HepG2 (cell line): ENCODE results near the gene NOP56. TPM values are rescaled to one million over a fixed set of nuclear protein-coding genes. Genes with fewer than 3 reads are reported as not detected.

ENCODE experiments used
- ATAC-seq: fragments of 200-7000 bp; cut with Tn5 transposase; 3 replicates; pipeline ENCODE4 v1.9.1; 2020; ENCODE audit warnings: mild to moderate bottlenecking, moderate library complexity
- BruUV-seq: library from RNA; stranded (reverse); fragments of 400-500 nt; replicated peaks from 2 replicates; lab custom pipeline; 2021; lab: Mats Ljungman, UMichigan
- CTCF ChIA-PET: fragments of 300-600 bp; formaldehyde crosslinking; extraction: SDS; loops from one replicate; lab custom pipeline; 2021; ENCODE audit warnings: low total read pairs, inconsistent platforms, low intra/inter-chr PET ratio; lab: Yijun Ruan, JAX
- POLR2A ChIA-PET: fragments of 350-600 bp; sonication (Branson Sonifier 250); formaldehyde crosslinking; loops from one replicate; lab custom pipeline; 2020; ENCODE audit warnings: antibody characterized with exemption, inconsistent platforms; lab: Yijun Ruan, JAX
- DNase-seq: peaks from one replicate; pipeline ENCODE4 v3.0.0-alpha.2; 2015; ENCODE audit warnings: low spot score
- FAIRE-seq: peaks from 3 replicates; lab custom pipeline; 2011; peaks lifted over from hg19 to GRCh38; lab: Jason Lieb, UNC
- H2AFZ ChIP-seq: one replicate; pipeline ENCODE4 v1.6.1; 2011; ENCODE audit warnings: low read length, inconsistent platforms
- H3K27ac ChIP-seq: fragments of 300-600 bp; 3 replicates; pipeline ENCODE4 v1.8.0; 2011; ENCODE audit warnings: mixed run types, mild to moderate bottlenecking, mixed read lengths, low read length, inconsistent platforms; ENCODE audit not compliant: insufficient read depth; ENCODE audit errors: extremely low read length
- H3K27me3 ChIP-seq, 2 experiments: fragments of 200-600 bp in 1 of 2; 2 replicates in 1 of 2; 3 replicates in 1 of 2; pipeline versions ENCODE4 v1.6.0 to v1.8.0; 2011; ENCODE audit warnings: low read length in 2 of 2, mild to moderate bottlenecking in 2 of 2, moderate library complexity in 2 of 2, inconsistent platforms in 1 of 2; ENCODE audit not compliant: insufficient read depth in 2 of 2, control insufficient read depth in 1 of 2
- H3K36me3 ChIP-seq, 2 experiments: fragments of 200-600 bp in 1 of 2; replicated peaks in 1 of 2; 2 replicates in 1 of 2; 3 replicates in 1 of 2; pipeline versions ENCODE4 v1.5.1 to v1.8.0; 2011; ENCODE audit warnings: low read length in 2 of 2, inconsistent platforms in 1 of 2; ENCODE audit not compliant: insufficient read depth in 2 of 2, control insufficient read depth in 1 of 2
- H3K4me1 ChIP-seq: 2 replicates; pipeline ENCODE4 v1.5.1; 2012; ENCODE audit warnings: low read length, inconsistent platforms; ENCODE audit not compliant: insufficient read depth
- H3K4me2 ChIP-seq: 2 replicates; pipeline ENCODE4 v1.6.0; 2011; ENCODE audit warnings: low read depth, low read length, inconsistent platforms
- H3K4me3 ChIP-seq, 3 experiments: fragments of 200-600 bp in 1 of 3; sonication (generic), shearing (Covaris generic) in 1 of 3; replicated peaks in 1 of 3; 2 replicates each; pipeline ENCODE4 v1.5.1; 2011 to 2016; ENCODE audit warnings: low read length in 3 of 3, inconsistent platforms in 2 of 3, low read depth in 2 of 3, mild to moderate bottlenecking in 2 of 3, control low read depth in 1 of 3, mixed read lengths in 1 of 3; ENCODE audit not compliant: insufficient read depth in 1 of 3
- H3K79me2 ChIP-seq: one replicate; pipeline ENCODE4 v1.6.1; 2011; ENCODE audit warnings: low read length, inconsistent platforms; ENCODE audit not compliant: insufficient read depth
- H3K9ac ChIP-seq: 2 replicates; pipeline ENCODE4 v1.6.0; 2011; ENCODE audit warnings: mild to moderate bottlenecking, low read depth, low read length, inconsistent platforms; ENCODE audit not compliant: insufficient read depth
- H3K9me3 ChIP-seq: 2 replicates; pipeline ENCODE4 v1.5.1; 2012; ENCODE audit warnings: mild to moderate bottlenecking, low read length
- H4K20me1 ChIP-seq: 2 replicates; pipeline ENCODE4 v1.6.0; 2011; ENCODE audit warnings: inconsistent platforms, mild to moderate bottlenecking, low read length, moderate library complexity; ENCODE audit not compliant: insufficient read depth
- ATF1 ChIP-seq: IDR thresholded peaks from 2 replicates; pipeline ENCODE4 v1.6.1; 2016; ENCODE audit warnings: mild to moderate bottlenecking, control low read depth
- FOXC1 ChIP-seq: sonication (generic); formaldehyde crosslinking; IDR thresholded peaks from 2 replicates; pipeline ENCODE4 v1.8.0; 2022; ENCODE audit warnings: mild to moderate bottlenecking, missing genetic modification reagents, borderline replicate concordance
- GATAD1 ChIP-seq: IDR thresholded peaks from 2 replicates; pipeline ENCODE4 v1.6.1; 2016; ENCODE audit warnings: missing genetic modification reagents, missing compliant biosample characterization
- KLF12 ChIP-seq: sonication (generic); formaldehyde crosslinking; IDR thresholded peaks from 2 replicates; pipeline ENCODE4 v1.4.0; 2020; ENCODE audit warnings: missing genetic modification reagents, borderline replicate concordance
- KLF16 ChIP-seq, 2 experiments: sonication (generic) in 1 of 2; formaldehyde crosslinking in 1 of 2; IDR thresholded peaks; 2 replicates each; pipeline versions ENCODE4 v1.6.1 to v1.8.0; 2016 to 2023; ENCODE audit warnings: missing genetic modification reagents in 2 of 2, missing compliant biosample characterization in 1 of 2
- PHF8 ChIP-seq: sonication (generic); formaldehyde crosslinking; IDR thresholded peaks from 2 replicates; pipeline ENCODE4 v1.5.0; 2020; ENCODE audit warnings: missing genetic modification reagents
- RBM39 ChIP-seq: fragments of 200-400 bp; formaldehyde crosslinking; IDR thresholded peaks from one replicate; pipeline ENCODE4 v1.6.1; 2018; ENCODE audit warnings: antibody characterized with exemption, mild to moderate bottlenecking, low read depth, low read length; ENCODE audit not compliant: poor library complexity, severe bottlenecking
- SMYD3 ChIP-seq: sonication (generic); formaldehyde crosslinking; IDR thresholded peaks from 2 replicates; pipeline ENCODE4 v1.8.1; 2023; ENCODE audit warnings: mild to moderate bottlenecking, missing genetic modification reagents
- SYNCRIP ChIP-seq: fragments of 200-400 bp; formaldehyde crosslinking; IDR thresholded peaks from 2 replicates; pipeline ENCODE4 v1.6.1; 2018; ENCODE audit warnings: mild to moderate bottlenecking, low read depth, low read length; ENCODE audit not compliant: insufficient read depth
- ZFAT ChIP-seq: sonication (generic); formaldehyde crosslinking; conservative IDR thresholded peaks from 2 replicates; pipeline ENCODE4 v1.8.1; 2023; ENCODE audit warnings: missing genetic modification reagents, inconsistent platforms
- ZHX2 ChIP-seq, 2 experiments: sonication (generic) in 1 of 2; formaldehyde crosslinking in 1 of 2; IDR thresholded peaks; 2 replicates each; pipeline versions ENCODE4 v1.6.1 to v1.9.0; 2014 to 2022; ENCODE audit warnings: antibody characterized with exemption in 1 of 2, borderline replicate concordance in 1 of 2, inconsistent platforms in 1 of 2, low read depth in 1 of 2, missing genetic modification reagents in 1 of 2
- ZNF232 ChIP-seq: sonication (generic); formaldehyde crosslinking; IDR thresholded peaks from 2 replicates; pipeline ENCODE4 v1.4.0; 2020; ENCODE audit warnings: missing genetic modification reagents, borderline replicate concordance
- ZNF326 ChIP-seq: sonication (generic); formaldehyde crosslinking; IDR thresholded peaks from 2 replicates; pipeline ENCODE4 v1.4.0; 2020; ENCODE audit warnings: missing genetic modification reagents, borderline replicate concordance
- ZNF563 ChIP-seq: sonication (generic); formaldehyde crosslinking; IDR thresholded peaks from 2 replicates; pipeline ENCODE4 v1.8.0; 2022; ENCODE audit warnings: mild to moderate bottlenecking, moderate library complexity, missing genetic modification reagents
- WGBS: methylation state at CpG from one replicate; pipeline ENCODE4 v1.1.6; 2017; ENCODE audit warnings: low lambda C conversion rate; 5-methylcytosine and 5-hydroxymethylcytosine counted together
- in situ Hi-C: cut with HindIII; loops from 2 replicates; pipeline ENCODE4 v1.10.0; 2017; ENCODE audit warnings: low pct_unique_long_range_greater_than_20kb; ENCODE audit not compliant: extremely low pct_ligation_motif_present
- intact Hi-C: fragments of 100-400 bp; cut with micrococcal nuclease; formaldehyde crosslinking; loops from one replicate; pipeline ENCODE4 v1.10.0; 2022; ENCODE audit not compliant: unreplicated experiment
- polyA plus RNA-seq, 8 experiments: library from polyadenylated mRNA; depleted of rRNA in 3 of 8; stranded (reverse) in 7 of 8; unstranded in 1 of 8; fragments of >200 nt; fragmentation: Illumina TruSeq in 4 of 8; extraction: Trizol in 4 of 8; gene quantifications; 2 replicates each; pipeline versions ENCODE4 v1.2.1 to v1.2.3, GENCODE V29; 2011 to 2016; ENCODE audit warnings: low read depth in 4 of 8, missing spikeins in 1 of 8, mixed read lengths in 1 of 8; ENCODE audit not compliant: insufficient read depth in 1 of 8
- total RNA-seq, 5 experiments: library from RNA; depleted of rRNA; stranded (reverse); fragments of >200 nt; fragmentation: Illumina TruSeq; extraction: Trizol; gene quantifications; 2 replicates each; pipeline ENCODE4 v1.2.3, GENCODE V29; 2016; ENCODE audit warnings: low read depth in 1 of 5

Gene NOP56
- total and polyA plus RNA-seq, 2 of the 13 experiments (the other 11 are each of a cell fraction or from before 2014, with no cell fraction given): 369 to 1,116 TPM

- no peaks in the 10 kb centered on the region for H3K79me2 ChIP-seq
- ATAC-seq (no peak), FAIRE-seq (no peak), DNase-seq (no peak)
- H3K4me1 ChIP-seq: 0 out of 2 replicates have a peak, but pooled peaks cover 4% of the 10 kb centered on the region
- in situ Hi-C loops: no loop called here
- POLR2A ChIA-PET: no interaction called here
- no peak overlapping the region for H3K4me2 ChIP-seq
- intact Hi-C loops: no loop called here
- CTCF ChIA-PET: no interaction called here
- no peak overlapping the region for H2AFZ ChIP-seq
- no peaks in the 10 kb centered on the region for H4K20me1 ChIP-seq
- BruUV-seq: no TSS peak
- 14% methylated on average over 4 of the region's 4 CpGs for WGBS
- H3K9me3 ChIP-seq: no peaks in the 10 kb centered on the region
- H3K36me3 ChIP-seq: no peaks in the 10 kb centered on the region
- no peak overlapping the region for H3K27ac ChIP-seq
- no peak overlapping the region for H3K4me3 ChIP-seq
- peaks cover 0 to 24% of the 10 kb centered on the region in 2 experiments for H3K27me3 ChIP-seq
- H3K9ac ChIP-seq: no peak overlapping the region
- TF ChIP-seq SYNCRIP (no peak), ZNF563 (CRISPR knock-in tag) (no peak), ZNF326 (no peak), ZHX2 (IDR thresholded peaks at IDR 0.05; ENCODE audit: low read depth) (no peak), ZHX2 (CRISPR knock-in tag; IDR thresholded peaks at IDR 0.05; ENCODE audit: borderline replicate concordance) (no peak), ATF1 (CRISPR knock-in tag) (no peak), KLF16 (CRISPR knock-in tag; IDR thresholded peaks at IDR 0.05) (no peak), ZNF232 (CRISPR knock-in tag) (no peak), GATAD1 (CRISPR knock-in tag) (no peak), KLF12 (no peak), FOXC1 (no peak), RBM39 (no peak), PHF8 (CRISPR knock-in tag) (no peak), SMYD3 (CRISPR knock-in tag) (no peak), ZFAT (CRISPR knock-in tag) (no peak)
Observed at GRCh38 chr20:2624190-2624589, 28.2 kb upstream of the NOP56 start.
